Measurements from ENCODE around the gene PRDX5. TPM values are rescaled to one million over a fixed set of nuclear protein-coding genes. Genes with fewer than 3 reads are reported as not detected.
A peak's percentile ranks its signal among the peaks of the same experiment; 100 is the strongest.

The PRDX5 gene
- total and polyA plus RNA-seq, 9 of the 15 experiments (the other 6 are each of a cell fraction or from before 2014, with no cell fraction given) = 40.8 to 327 (median 204) TPM

- peak; percentile 90 for TF ChIP-seq REST (IDR thresholded peaks at IDR 0.05; ENCODE audit: borderline replicate concordance)
- TF ChIP-seq REST (CRISPR knock-in tag; IDR thresholded peaks at IDR 0.05; ENCODE audit: low read depth) = peak; percentile 20
- peak; percentile 90 for TF ChIP-seq BRD9 (IDR thresholded peaks at IDR 0.05; ENCODE audit: low read depth, partially characterized antibody)
- no peak for TF ChIP-seq HINFP (tag; conservative IDR thresholded peaks at IDR 0.05; ENCODE audit: low read depth)
- TF ChIP-seq CBFA2T3 (IDR thresholded peaks at IDR 0.05) = no peak
- TF ChIP-seq ZNF655 (CRISPR knock-in tag; IDR thresholded peaks at IDR 0.05) = no peak
- peak; percentile 85 for TF ChIP-seq IRF9 (tag; IDR thresholded peaks at IDR 0.05)
- no peak for TF ChIP-seq PTTG1 (tag; IDR thresholded peaks at IDR 0.05; ENCODE audit: low read depth)
- TF ChIP-seq ZNF212 (CRISPR knock-in tag; IDR thresholded peaks at IDR 0.05) = no peak
- no peak for TF ChIP-seq TCF15 (CRISPR knock-in tag; IDR thresholded peaks at IDR 0.05)
These were observed at the start of gene PRDX5 (continued) for GRCh38 chr11:64317961-64318765.
